ENCODE results near the gene ACBD4.

DNA sequence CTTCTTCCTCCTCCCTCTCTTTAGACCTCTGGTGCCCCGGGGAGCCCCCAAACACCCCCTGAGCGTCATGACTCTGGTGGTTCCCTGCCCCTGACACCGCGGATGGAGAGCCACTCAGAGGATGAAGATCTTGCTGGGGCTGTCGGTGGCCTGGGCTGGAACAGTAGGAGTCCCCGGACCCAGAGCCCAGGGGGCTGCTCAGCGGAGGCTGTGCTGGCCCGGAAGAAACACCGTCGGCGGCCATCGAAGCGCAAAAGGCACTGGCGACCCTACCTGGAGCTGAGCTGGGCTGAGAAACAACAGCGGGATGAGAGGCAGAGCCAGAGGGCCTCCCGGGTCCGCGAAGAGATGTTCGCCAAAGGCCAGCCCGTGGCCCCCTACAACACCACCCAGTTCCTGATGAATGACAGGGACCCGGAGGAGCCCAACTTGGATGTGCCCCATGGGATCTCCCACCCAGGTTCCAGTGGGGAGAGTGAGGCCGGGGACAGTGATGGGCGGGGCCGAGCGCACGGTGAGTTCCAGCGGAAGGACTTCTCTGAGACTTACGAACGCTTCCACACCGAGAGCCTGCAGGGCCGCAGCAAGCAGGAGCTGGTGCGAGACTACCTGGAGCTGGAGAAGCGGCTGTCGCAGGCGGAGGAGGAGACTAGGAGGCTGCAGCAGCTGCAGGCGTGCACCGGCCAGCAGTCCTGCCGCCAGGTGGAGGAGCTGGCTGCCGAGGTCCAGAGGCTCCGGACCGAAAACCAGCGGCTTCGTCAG, 33.7 kb downstream of the ACBD4 start:
- TF ChIP-seq, protein P1, sequence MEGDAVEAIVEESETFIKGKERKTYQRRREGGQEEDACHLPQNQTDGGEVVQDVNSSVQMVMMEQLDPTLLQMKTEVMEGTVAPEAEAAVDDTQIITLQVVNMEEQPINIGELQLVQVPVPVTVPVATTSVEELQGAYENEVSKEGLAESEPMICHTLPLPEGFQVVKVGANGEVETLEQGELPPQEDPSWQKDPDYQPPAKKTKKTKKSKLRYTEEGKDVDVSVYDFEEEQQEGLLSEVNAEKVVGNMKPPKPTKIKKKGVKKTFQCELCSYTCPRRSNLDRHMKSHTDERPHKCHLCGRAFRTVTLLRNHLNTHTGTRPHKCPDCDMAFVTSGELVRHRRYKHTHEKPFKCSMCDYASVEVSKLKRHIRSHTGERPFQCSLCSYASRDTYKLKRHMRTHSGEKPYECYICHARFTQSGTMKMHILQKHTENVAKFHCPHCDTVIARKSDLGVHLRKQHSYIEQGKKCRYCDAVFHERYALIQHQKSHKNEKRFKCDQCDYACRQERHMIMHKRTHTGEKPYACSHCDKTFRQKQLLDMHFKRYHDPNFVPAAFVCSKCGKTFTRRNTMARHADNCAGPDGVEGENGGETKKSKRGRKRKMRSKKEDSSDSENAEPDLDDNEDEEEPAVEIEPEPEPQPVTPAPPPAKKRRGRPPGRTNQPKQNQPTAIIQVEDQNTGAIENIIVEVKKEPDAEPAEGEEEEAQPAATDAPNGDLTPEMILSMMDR (IDR thresholded peaks at IDR 0.05), result no peak
- no peak for TF ChIP-seq POLR2A (IDR thresholded peaks at IDR 0.05)
